Activated T-helper 17 cell treated with anti-CD3 and anti-CD28 coated beads, Interleukin-2, amount 50 U/mL, for 72 hours (primary cell): ENCODE data around the gene DDR2. TPM values are rescaled to one million over a fixed set of nuclear protein-coding genes. Genes with fewer than 3 reads are reported as not detected.

Experiments used
- ATAC-seq: fragments of 150-1000 bp; cut with Tn5 transposase; replicated peaks from 2 replicates; pipeline ENCODE4 v1.10.0; 2021; ENCODE audit warnings: mild to moderate bottlenecking, moderate library complexity
- H3K27ac Mint-ChIP-seq: one replicate; pipeline ENCODE4 v1.8.0; 2022; ENCODE audit warnings: mixed read lengths
- H3K27me3 Mint-ChIP-seq: one replicate; pipeline ENCODE4 v1.8.0; 2022; ENCODE audit warnings: mixed read lengths
- H3K36me3 Mint-ChIP-seq: one replicate; pipeline ENCODE4 v1.8.0; 2022; ENCODE audit warnings: low read depth, mild to moderate bottlenecking, mixed read lengths
- H3K4me1 Mint-ChIP-seq: one replicate; pipeline ENCODE4 v1.8.0; 2022; ENCODE audit warnings: mixed read lengths
- H3K4me3 Mint-ChIP-seq: one replicate; pipeline ENCODE4 v1.8.0; 2022; ENCODE audit warnings: mild to moderate bottlenecking, mixed read lengths
- H3K9me3 Mint-ChIP-seq: one replicate; pipeline ENCODE4 v1.8.0; 2022; ENCODE audit warnings: mixed read lengths
- total RNA-seq, 2 donors: library from RNA; stranded (reverse); gene quantifications; one replicate each; pipeline ENCODE4 v1.2.3, GENCODE V29; 2022

Gene DDR2
- total RNA-seq, 2 donors from 2014 or later = 0.34 to 1.7 TPM

DNA sequence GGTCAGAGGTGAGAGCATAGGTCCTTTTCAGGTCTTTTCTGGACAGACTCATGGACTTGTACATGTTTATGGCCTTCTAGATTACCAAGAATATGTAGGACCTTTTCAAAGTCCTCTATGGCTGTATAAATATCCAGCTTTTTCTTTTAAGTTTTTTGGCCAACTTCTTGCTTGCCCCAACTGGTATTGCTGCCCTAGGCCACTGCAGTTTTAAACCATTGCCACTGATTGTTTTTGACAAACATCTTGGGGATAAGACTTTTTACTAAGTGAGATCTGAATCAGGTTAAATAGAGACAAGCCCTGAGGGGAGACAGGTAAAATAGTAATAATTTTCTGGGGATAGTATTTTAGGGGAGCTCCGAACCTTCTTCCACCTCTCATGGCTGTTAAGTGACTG lies 14.8 kb upstream of the DDR2 start:
- H3K36me3 Mint-ChIP-seq = peaks cover 10% of the 10 kb centered on the region
- H3K4me3 Mint-ChIP-seq = no peak overlapping the region
- H3K27me3 Mint-ChIP-seq = no peaks in the 10 kb centered on the region
- H3K9me3 Mint-ChIP-seq = no peaks in the 10 kb centered on the region
- H3K27ac Mint-ChIP-seq = no peak overlapping the region
- H3K4me1 Mint-ChIP-seq = no peaks in the 10 kb centered on the region
- ATAC-seq = no peak

DNA sequence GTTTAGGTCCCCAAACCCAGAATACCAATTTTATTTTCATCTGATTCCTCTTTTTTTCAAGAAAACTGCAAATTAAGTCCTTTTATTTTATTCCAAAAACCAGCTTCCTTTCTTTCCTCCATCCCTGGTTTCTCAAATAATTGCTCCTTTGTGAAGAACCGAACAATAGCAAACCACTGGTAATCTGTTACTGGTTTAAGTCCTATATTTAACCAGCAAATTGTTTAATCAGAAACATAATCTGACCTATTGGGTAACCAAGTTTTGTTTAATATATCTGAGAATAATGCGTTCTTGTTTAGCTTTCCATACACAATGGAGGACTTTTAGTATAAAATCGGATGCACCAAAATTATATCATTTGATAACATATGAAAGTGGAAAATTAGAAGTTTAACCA lies 13.2 kb upstream of the DDR2 start:
- H3K4me3 Mint-ChIP-seq = no peak overlapping the region

DNA sequence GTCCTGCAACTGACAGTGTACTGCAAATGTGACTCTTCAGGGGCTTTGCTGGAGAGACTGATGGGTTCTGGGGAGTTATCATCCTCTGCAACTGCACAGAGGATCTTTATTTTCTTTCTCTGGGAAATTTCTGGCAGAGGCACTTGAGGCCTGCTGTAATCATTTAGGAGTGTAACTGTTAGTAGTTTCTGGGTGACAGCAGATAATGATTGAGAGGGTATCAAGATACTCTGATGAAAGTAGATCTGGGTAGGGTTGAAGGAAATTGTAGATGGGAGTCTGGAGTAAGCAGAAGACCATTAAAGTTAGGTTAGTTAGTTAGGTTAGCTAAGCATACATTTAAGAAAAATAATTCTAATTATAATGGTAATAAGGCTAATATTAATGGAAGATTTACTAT lies 11.0 kb upstream of the DDR2 start:
- no peaks in the 10 kb centered on the region for H3K4me1 Mint-ChIP-seq
- no peak overlapping the region for H3K27ac Mint-ChIP-seq
- H3K4me3 Mint-ChIP-seq = no peak overlapping the region
- H3K9me3 Mint-ChIP-seq = no peaks in the 10 kb centered on the region
- H3K36me3 Mint-ChIP-seq = peaks cover 10% of the 10 kb centered on the region
- peaks cover 13% of the 10 kb centered on the region for H3K27me3 Mint-ChIP-seq
- ATAC-seq = no peak

More for the DNA sequence above, 13.2 kb upstream of the DDR2 start:
- no peaks in the 10 kb centered on the region for H3K9me3 Mint-ChIP-seq
- no peak overlapping the region for H3K27ac Mint-ChIP-seq
- no peaks in the 10 kb centered on the region for H3K4me1 Mint-ChIP-seq
- no peak for ATAC-seq
- H3K36me3 Mint-ChIP-seq = peaks cover 10% of the 10 kb centered on the region
- H3K27me3 Mint-ChIP-seq = peaks cover 5% of the 10 kb centered on the region

DNA sequence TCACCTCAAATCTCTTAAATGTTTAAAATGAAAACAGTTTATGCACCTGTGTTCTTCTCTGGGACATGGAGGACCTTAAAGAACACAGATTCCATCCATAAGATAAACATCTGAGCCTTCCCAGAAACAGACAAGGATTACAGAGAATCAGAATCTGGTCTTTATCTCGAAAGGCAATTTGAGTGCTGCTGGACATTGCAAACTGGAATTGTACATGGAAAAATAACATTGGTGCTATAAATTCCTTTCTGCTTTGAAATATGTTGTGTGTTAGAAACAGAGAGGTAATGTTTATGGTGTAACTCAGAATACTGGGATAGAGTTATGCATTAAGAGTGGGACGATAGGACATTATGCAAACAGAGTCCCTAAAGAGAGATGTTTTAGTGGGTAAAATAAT lies 6.6 kb upstream of the DDR2 start:
- H3K4me3 Mint-ChIP-seq = no peak overlapping the region
- peaks cover 30% of the 10 kb centered on the region for H3K27me3 Mint-ChIP-seq
- no peak for ATAC-seq
- no peaks in the 10 kb centered on the region for H3K9me3 Mint-ChIP-seq
- H3K4me1 Mint-ChIP-seq = no peaks in the 10 kb centered on the region
- H3K27ac Mint-ChIP-seq = no peak overlapping the region
- H3K36me3 Mint-ChIP-seq = no peaks in the 10 kb centered on the region

DNA sequence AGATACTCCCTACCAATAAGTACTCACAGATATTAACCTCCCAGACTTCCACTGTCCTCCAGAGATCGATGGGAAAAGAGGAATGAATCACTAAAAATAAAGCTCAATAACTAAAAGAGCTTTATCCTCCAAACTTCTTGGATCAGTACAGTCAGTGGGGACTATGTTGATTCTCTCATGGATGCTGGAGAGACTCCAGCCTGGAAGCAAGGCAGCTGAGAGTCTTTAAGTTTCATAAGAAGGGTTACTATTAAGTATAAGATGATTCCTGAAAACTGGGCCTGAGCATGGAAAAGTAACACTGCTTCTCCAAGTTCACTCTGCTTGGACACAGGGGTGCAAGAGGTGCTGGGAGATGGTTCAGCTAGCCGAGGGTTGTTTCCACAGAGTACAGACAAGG lies 6.2 kb upstream of the DDR2 start:
- Mint-ChIP-seq H3K9me3 (no peaks in the 10 kb centered on the region), H3K27ac (no peak overlapping the region), H3K27me3 (peaks cover 34% of the 10 kb centered on the region), H3K4me3 (no peak overlapping the region), H3K36me3 (no peaks in the 10 kb centered on the region), H3K4me1 (no peaks in the 10 kb centered on the region)
- no peak for ATAC-seq

DNA sequence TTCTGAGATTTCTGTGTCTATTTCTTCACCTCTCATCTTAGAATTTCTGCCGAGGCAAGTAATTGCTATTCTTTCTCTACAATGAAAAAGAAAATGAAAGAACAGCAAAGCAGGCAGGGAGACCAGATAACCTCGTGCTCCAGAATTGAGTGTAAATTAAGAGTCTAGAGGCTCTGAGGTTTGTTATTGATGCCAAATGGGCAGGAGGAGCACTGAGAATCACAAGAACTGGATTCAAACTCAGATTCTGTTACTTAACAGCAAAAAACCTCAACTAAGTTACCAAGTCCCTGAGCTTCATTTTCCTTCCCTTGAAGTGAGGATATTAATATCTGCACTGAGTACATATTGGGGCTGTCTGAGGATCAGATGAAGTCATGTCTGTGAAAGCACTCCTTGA lies 5.5 kb upstream of the DDR2 start:
- no peak overlapping the region for H3K4me3 Mint-ChIP-seq
- peaks cover 36% of the 10 kb centered on the region for H3K27me3 Mint-ChIP-seq
- no peaks in the 10 kb centered on the region for H3K4me1 Mint-ChIP-seq
- ATAC-seq = no peak
- no peaks in the 10 kb centered on the region for H3K36me3 Mint-ChIP-seq
- no peaks in the 10 kb centered on the region for H3K9me3 Mint-ChIP-seq
- no peak overlapping the region for H3K27ac Mint-ChIP-seq

DNA sequence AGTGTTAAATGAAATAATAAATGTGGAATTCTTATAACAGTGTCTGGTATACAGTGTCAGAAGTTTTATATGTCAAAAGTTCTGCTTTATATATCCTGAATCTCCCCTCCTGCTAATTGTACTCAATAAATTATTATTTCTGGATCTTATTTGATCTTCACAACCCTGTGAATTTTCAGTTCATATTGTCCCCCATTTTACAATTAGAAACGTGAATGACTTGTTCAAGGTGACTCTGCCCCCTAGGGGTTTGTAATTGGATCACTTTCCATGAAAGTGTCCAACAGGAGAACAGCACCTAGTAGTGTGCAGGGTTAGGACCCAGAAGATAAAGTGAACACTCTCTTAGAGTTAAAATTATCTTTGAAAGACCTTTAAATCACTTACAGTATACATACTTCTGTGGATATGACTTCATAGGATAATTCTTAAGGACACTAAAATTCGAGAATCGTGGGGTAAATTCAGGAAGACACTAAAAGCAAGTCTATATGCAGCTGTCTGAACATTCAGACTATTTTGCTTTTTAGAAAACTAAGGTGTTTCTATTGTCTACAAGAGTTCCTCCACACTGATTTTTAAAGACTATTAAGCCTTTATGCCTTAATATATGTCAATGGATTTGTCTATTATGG lies 4.5 kb upstream of the DDR2 start:
- Mint-ChIP-seq H3K36me3 (no peaks in the 10 kb centered on the region), H3K4me1 (no peaks in the 10 kb centered on the region), H3K27me3 (peaks cover 36% of the 10 kb centered on the region), H3K27ac (no peak overlapping the region), H3K9me3 (no peaks in the 10 kb centered on the region), H3K4me3 (no peak overlapping the region)
- ATAC-seq = no peak

DNA sequence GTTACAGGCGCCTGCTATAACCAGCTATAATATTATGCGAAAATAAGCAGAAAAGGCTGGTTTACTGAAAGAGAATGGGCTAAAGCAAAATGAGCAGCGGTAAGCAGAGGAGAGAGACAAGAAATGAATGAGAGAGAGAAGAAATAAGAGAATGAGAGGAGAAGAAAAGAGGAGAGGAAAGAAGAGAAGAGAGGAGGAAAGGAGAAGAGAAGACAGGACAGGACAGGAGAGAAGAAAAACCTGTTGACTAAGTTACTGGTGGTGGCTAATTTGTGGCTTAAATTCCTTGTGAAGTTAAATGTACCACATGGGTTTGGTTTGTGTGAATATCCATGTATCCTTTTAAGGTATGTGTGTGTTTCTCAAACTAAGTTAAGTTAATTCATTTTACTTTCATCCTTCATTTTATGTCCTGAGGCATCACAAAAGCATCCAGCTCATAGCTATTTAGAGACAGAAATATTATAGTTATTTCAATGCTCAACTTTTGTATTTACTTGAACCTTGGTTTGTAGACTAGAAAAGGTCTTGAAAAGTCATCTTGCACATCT lies 3.1 kb upstream of the DDR2 start:
- Mint-ChIP-seq H3K27ac (no peak overlapping the region), H3K4me3 (no peak overlapping the region), H3K4me1 (no peaks in the 10 kb centered on the region), H3K9me3 (no peaks in the 10 kb centered on the region), H3K27me3 (peaks cover 31% of the 10 kb centered on the region), H3K36me3 (no peaks in the 10 kb centered on the region)
- no peak for ATAC-seq

DNA sequence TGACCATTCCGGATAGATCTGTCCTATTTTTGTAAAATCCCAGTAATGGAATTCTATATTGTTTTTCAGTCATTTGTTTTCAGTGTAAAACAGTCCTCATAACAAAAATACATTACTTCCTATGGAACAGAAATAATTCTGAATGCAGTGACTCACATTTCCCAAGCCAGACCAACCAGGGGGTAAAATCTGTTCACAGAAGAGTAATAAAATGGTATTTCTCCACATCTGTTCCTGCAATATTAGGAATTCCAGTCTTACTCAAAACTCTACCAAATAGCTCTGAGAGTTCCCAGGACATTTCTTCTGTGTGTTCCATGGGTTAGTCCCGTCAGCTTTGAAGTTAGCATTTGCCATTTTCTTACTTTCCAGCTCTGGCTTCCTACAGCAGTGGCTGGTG lies 2.6 kb upstream of the DDR2 start:
- H3K27ac Mint-ChIP-seq = no peak overlapping the region
- no peaks in the 10 kb centered on the region for H3K36me3 Mint-ChIP-seq
- H3K4me1 Mint-ChIP-seq = no peaks in the 10 kb centered on the region
- H3K4me3 Mint-ChIP-seq = no peak overlapping the region
- ATAC-seq = no peak
- H3K27me3 Mint-ChIP-seq = peaks cover 26% of the 10 kb centered on the region
- no peaks in the 10 kb centered on the region for H3K9me3 Mint-ChIP-seq

DNA sequence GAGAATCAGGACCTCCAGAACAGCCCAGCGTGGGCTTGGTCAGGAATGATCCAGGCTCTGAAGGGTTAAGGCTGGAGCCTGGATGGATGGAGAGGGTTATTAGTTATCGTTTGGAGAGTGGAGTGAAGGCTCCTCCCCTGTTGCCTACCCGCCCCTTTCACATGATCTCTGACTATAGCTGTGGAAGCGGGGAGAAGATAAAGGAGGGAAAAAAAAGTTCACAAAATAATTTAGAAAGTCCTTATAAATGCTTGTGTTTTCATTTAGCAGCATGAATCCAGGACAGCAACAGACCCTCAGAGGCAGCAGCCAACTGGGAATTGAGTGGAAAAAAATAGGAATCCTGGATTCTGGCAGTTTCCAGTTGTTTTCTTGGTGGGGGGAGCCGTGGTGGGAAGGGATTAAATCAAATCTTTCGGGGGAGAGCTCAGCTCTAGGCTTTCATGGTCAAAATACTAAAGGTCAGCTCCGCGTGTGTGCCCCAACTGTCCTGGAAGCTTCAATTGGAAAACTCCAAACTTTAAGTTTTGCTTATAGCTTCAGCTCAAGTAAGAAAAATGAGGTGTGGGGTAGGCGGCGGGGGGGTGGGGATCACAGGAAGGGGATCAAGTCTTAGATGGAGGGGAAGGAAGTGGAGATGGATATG lies 595 bp upstream of the DDR2 start:
- Mint-ChIP-seq H3K27me3 (peaks cover 21% of the 10 kb centered on the region), H3K36me3 (no peaks in the 10 kb centered on the region), H3K9me3 (no peaks in the 10 kb centered on the region), H3K27ac (no peak overlapping the region), H3K4me3 (no peak overlapping the region), H3K4me1 (no peaks in the 10 kb centered on the region)
- ATAC-seq = no peak

DNA sequence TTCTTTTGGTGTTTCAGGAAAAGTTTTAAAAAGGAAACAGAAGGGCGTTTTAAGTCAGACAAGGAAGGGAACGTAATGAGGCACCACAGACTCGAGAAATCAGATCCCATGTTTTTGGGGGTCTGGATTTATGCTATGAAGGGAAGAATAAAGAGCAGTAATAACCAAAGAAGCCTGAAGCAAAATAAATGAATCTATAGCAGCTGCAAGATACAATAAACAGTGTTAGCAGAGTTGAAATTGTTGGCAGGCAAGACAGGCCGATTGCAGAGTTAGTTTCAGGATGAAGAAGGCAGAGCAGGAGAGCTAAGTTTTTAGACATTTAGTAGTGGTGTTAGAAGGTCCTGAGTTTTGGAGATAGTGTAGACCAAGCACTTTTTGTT lies 425 bp downstream of the DDR2 start:
- Mint-ChIP-seq H3K27ac (no peak overlapping the region), H3K9me3 (no peaks in the 10 kb centered on the region), H3K36me3 (no peaks in the 10 kb centered on the region), H3K4me3 (no peak overlapping the region), H3K4me1 (no peaks in the 10 kb centered on the region), H3K27me3 (peaks cover 16% of the 10 kb centered on the region)
- ATAC-seq = no peak

DNA sequence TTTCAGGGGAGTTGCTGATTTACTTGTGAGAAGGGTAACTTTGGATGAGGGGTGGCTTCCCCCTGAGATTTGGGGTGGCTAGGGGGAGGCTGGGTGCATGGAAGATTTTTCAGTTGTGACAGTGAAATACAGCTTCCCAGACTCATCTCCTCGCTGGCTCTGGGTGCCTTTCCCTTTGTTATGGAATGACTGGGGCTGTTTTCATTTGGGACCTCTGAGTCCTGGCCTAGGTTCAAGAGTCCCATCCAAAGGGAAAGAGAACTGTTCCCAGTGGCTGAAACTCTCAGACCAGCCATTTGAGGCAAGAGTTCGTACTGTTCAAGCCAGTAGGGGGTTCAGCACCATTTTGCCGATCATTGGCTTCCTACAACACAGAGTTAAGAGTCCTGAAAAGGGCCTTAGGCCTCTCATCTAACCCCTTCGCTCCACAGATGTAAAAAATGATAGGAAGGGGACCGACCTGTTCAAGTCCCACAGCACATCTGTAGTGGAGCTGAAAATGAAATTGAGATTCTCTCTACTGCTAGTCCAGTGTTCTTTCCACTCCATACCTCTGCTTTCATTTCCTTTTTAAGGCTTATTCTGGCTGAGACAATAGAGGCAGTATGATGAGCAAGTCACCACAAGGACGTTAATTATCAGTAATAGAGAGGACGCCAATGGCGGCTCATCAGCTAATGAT lies 958 bp downstream of the DDR2 start:
- H3K4me1 Mint-ChIP-seq = no peaks in the 10 kb centered on the region
- no peaks in the 10 kb centered on the region for H3K9me3 Mint-ChIP-seq
- no peak overlapping the region for H3K4me3 Mint-ChIP-seq
- ATAC-seq = no peak
- H3K36me3 Mint-ChIP-seq = no peaks in the 10 kb centered on the region
- H3K27me3 Mint-ChIP-seq = peaks cover 15% of the 10 kb centered on the region
- no peak overlapping the region for H3K27ac Mint-ChIP-seq

DNA sequence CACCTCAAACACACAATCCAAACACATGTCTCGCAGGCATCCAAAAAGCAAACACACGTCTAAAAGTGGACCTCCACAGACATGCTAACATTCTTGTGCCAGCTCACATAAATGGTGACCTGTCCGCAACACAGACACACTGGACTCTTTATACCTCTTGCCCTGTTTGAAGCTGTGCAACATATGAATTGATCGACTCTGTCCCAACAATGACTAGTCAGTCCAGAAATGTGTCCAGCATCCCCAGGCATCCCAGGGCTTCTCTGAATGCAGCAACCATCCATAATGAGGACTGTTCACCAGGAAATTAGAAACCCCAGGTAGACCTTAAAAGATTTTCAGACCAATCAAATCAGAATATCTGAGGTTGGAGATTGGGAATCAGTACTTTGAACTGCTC lies 3.2 kb downstream of the DDR2 start:
- no peaks in the 10 kb centered on the region for H3K36me3 Mint-ChIP-seq
- no peak for ATAC-seq
- H3K27me3 Mint-ChIP-seq = peaks cover 11% of the 10 kb centered on the region
- no peak overlapping the region for H3K27ac Mint-ChIP-seq
- H3K9me3 Mint-ChIP-seq = no peaks in the 10 kb centered on the region
- H3K4me1 Mint-ChIP-seq = no peaks in the 10 kb centered on the region
- no peak overlapping the region for H3K4me3 Mint-ChIP-seq

DNA sequence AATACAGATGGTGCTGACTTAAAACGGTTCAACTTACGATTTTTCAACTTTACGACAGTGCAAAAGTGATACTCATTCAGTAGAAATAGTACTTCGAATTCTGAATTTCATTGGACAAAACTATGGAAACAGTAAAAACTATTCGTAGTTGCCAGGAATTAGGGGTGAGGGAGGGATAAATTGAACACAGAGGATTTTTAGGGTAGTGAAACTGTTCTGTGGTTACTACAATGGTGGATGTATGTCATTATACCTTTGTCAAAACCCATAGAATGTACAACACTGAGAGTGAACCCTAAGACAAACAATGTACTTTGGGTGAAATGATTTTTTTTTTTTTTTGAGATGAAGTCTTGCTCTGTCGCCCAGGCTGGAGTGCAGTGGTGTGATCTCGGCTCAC lies 7.5 kb downstream of the DDR2 start:
- peaks cover 10% of the 10 kb centered on the region for H3K27me3 Mint-ChIP-seq
- H3K36me3 Mint-ChIP-seq = no peaks in the 10 kb centered on the region
- no peak for ATAC-seq
- no peaks in the 10 kb centered on the region for H3K9me3 Mint-ChIP-seq
- H3K27ac Mint-ChIP-seq = no peak overlapping the region
- H3K4me1 Mint-ChIP-seq = no peaks in the 10 kb centered on the region
- no peak overlapping the region for H3K4me3 Mint-ChIP-seq

DNA sequence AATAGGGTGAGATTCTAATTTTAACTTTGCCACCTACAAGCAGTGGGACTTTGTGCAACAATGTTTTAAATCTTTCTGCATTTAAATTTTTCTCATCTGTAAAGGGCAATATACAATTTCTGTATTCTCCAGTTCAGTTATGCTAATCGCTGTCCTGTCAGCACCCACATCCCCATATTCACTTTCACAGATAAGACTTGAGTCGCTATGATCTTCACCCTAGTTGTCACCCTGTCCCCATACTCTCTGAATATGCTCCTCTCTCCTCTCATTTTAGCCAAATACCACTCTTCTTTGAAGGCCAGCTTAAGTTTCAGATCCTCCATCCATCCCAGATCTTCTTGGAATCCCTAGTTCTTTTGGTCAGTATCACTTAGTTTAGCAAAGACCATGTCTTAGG lies 8.8 kb downstream of the DDR2 start:
- Mint-ChIP-seq H3K27ac (no peak overlapping the region), H3K9me3 (no peaks in the 10 kb centered on the region), H3K36me3 (no peaks in the 10 kb centered on the region), H3K27me3 (peaks cover 10% of the 10 kb centered on the region), H3K4me1 (no peaks in the 10 kb centered on the region), H3K4me3 (no peak overlapping the region)
- ATAC-seq = no peak
